Measurements from ENCODE around the gene SLC35B1.

The SLC35B1 gene

GRCh38 chr17:49747632-49748031 lies 39.9 kb upstream of the SLC35B1 start:
- peak overlapping the region; percentile 59 for H3K9ac ChIP-seq (ENCODE audit: low read length)

GRCh38 chr17:49746791-49747490 lies 39.2 kb upstream of the SLC35B1 start:
- H2AFZ ChIP-seq (ENCODE audit: low read length) = no peak overlapping the region
- H3K4me3 ChIP-seq (ENCODE audit: low read depth, low read length, poor library complexity, severe bottlenecking) = peak overlapping the region; percentile 59
- H3K79me2 ChIP-seq (ENCODE audit: insufficient read depth, low read length) = peaks cover 55% of the 10 kb centered on the region
- H3K9me2 ChIP-seq (ENCODE audit: low read depth, low read length) = no peaks in the 10 kb centered on the region
- H3K27me3 ChIP-seq (ENCODE audit: insufficient read depth, low read length) = no peaks in the 10 kb centered on the region
- H3K4me1 ChIP-seq (ENCODE audit: insufficient read depth, low read length, severe bottlenecking) = peaks cover 88% of the 10 kb centered on the region
- H3K9ac ChIP-seq (ENCODE audit: low read length) = peak overlapping the region; percentile 59
- H3K27ac ChIP-seq (ENCODE audit: low read depth, low read length, poor library complexity, severe bottlenecking) = peak overlapping the region; percentile 93
- no peaks in the 10 kb centered on the region for H3K9me3 ChIP-seq (ENCODE audit: low read length)
- H4K20me1 ChIP-seq (ENCODE audit: insufficient read depth, low read length) = no peaks in the 10 kb centered on the region
- peak overlapping the region; percentile 79 for H3K4me2 ChIP-seq (ENCODE audit: low read length)
- H3K36me3 ChIP-seq (ENCODE audit: insufficient read depth, low read length) = peaks cover 26% of the 10 kb centered on the region; the same call in 1 of the 2 replicates
- peaks cover 10% of the 10 kb centered on the region for H3F3A ChIP-seq (ENCODE audit: insufficient read depth, low read length)
- TF ChIP-seq EZH2 (IDR thresholded peaks at IDR 0.05; ENCODE audit: borderline replicate concordance, low read length) = no peak
- TF ChIP-seq CTCF (IDR thresholded peaks at IDR 0.05; ENCODE audit: low read length) = no peak

More at GRCh38 chr17:49747632-49748031, 39.9 kb upstream of the SLC35B1 start:
- Histone ChIP-seq H3K36me3 (ENCODE audit: insufficient read depth, low read length) (peaks cover 26% of the 10 kb centered on the region; the same call in 1 of the 2 replicates), H3K27me3 (ENCODE audit: insufficient read depth, low read length) (no peaks in the 10 kb centered on the region), H3K27ac (ENCODE audit: low read depth, low read length, poor library complexity, severe bottlenecking) (peak overlapping the region; percentile 93), H4K20me1 (ENCODE audit: insufficient read depth, low read length) (no peaks in the 10 kb centered on the region), H2AFZ (ENCODE audit: low read length) (no peak overlapping the region), H3K9me3 (ENCODE audit: low read length) (no peaks in the 10 kb centered on the region), H3F3A (ENCODE audit: insufficient read depth, low read length) (peaks cover 10% of the 10 kb centered on the region), H3K4me3 (ENCODE audit: low read depth, low read length, poor library complexity, severe bottlenecking) (peak overlapping the region; percentile 59), H3K79me2 (ENCODE audit: insufficient read depth, low read length) (peaks cover 55% of the 10 kb centered on the region), H3K9me2 (ENCODE audit: low read depth, low read length) (no peaks in the 10 kb centered on the region), H3K4me2 (ENCODE audit: low read length) (peak overlapping the region; percentile 79), H3K4me1 (ENCODE audit: insufficient read depth, low read length, severe bottlenecking) (peaks cover 85% of the 10 kb centered on the region)
- TF ChIP-seq EZH2 (IDR thresholded peaks at IDR 0.05; ENCODE audit: borderline replicate concordance, low read length) (no peak), CTCF (IDR thresholded peaks at IDR 0.05; ENCODE audit: low read length) (no peak)

- H3F3A ChIP-seq (ENCODE audit: insufficient read depth, low read length) = peaks cover 10% of the 10 kb centered on the region
- no peaks in the 10 kb centered on the region for H4K20me1 ChIP-seq (ENCODE audit: insufficient read depth, low read length)
- H3K27me3 ChIP-seq (ENCODE audit: insufficient read depth, low read length) = no peaks in the 10 kb centered on the region
- no peaks in the 10 kb centered on the region for H3K9me3 ChIP-seq (ENCODE audit: low read length)
- H3K79me2 ChIP-seq (ENCODE audit: insufficient read depth, low read length) = peaks cover 55% of the 10 kb centered on the region
- H3K27ac ChIP-seq (ENCODE audit: low read depth, low read length, poor library complexity, severe bottlenecking) = peak overlapping the region; percentile 93
- H3K9me2 ChIP-seq (ENCODE audit: low read depth, low read length) = no peaks in the 10 kb centered on the region
- TF ChIP-seq CTCF (IDR thresholded peaks at IDR 0.05; ENCODE audit: low read length) (no peak), EZH2 (IDR thresholded peaks at IDR 0.05; ENCODE audit: borderline replicate concordance, low read length) (no peak)
- peaks cover 26% of the 10 kb centered on the region; the same call in 1 of the 2 replicates for H3K36me3 ChIP-seq (ENCODE audit: insufficient read depth, low read length)
- peak overlapping the region; percentile 79 for H3K4me2 ChIP-seq (ENCODE audit: low read length)
- peak overlapping the region; percentile 59 for H3K4me3 ChIP-seq (ENCODE audit: low read depth, low read length, poor library complexity, severe bottlenecking)
- peaks cover 98% of the 10 kb centered on the region for H3K4me1 ChIP-seq (ENCODE audit: insufficient read depth, low read length, severe bottlenecking)
- H3K9ac ChIP-seq (ENCODE audit: low read length) = peak overlapping the region; percentile 59
- no peak overlapping the region for H2AFZ ChIP-seq (ENCODE audit: low read length)
Observed at GRCh38 chr17:49745175-49746139, 37.7 kb upstream of the SLC35B1 start.
